Right lobe of liver (tissue), 6 donors: Measurements from ENCODE around the gene SPRYD3. TPM values are rescaled to one million over a fixed set of nuclear protein-coding genes. Genes with fewer than 3 reads are reported as not detected.
"Not testable (repeated sequence)": the region's sequence is repeated elsewhere in the genome, so short reads cannot be mapped to it uniquely, and the experiment has no call there.

Source experiments
- ATAC-seq, 4 donors: fragments of 200-7000 bp; cut with Tn5 transposase; one replicate each; pipeline ENCODE4 v1.9.1; 2020; ENCODE audit warnings: mild to moderate bottlenecking in 4 of 4, moderate library complexity in 4 of 4
- DNase-seq, 3 donors: peaks; one replicate each; pipeline ENCODE4 v3.0.0-alpha.2; 2020
- H3K27ac ChIP-seq, 3 donors: fragments of 200-600 bp; one replicate each; pipeline ENCODE4 v1.8.0; 2022
- H3K27me3 ChIP-seq, 2 donors: fragments of 200-600 bp; one replicate each; pipeline ENCODE4 v1.8.0; 2022
- H3K36me3 ChIP-seq, 4 donors: fragments of 200-600 bp; sonication (generic) in 1 of 4; one replicate each; pipeline versions ENCODE4 v1.5.1 to v1.8.0; 2017 to 2022; ENCODE audit warnings: control low read depth in 1 of 4
- H3K4me1 ChIP-seq, 4 donors: fragments of 200-600 bp; sonication (generic) in 1 of 4; one replicate each; pipeline versions ENCODE4 v1.5.1 to v1.8.0; 2017 to 2022; ENCODE audit warnings: control low read depth in 1 of 4
- H3K4me3 ChIP-seq, 3 donors: fragments of 200-600 bp; one replicate each; pipeline ENCODE4 v1.8.0; 2022
- H3K9me3 ChIP-seq, 4 donors: fragments of 200-600 bp; sonication (generic) in 1 of 4; one replicate each; pipeline versions ENCODE4 v1.5.1 to v1.8.0; 2017 to 2022; ENCODE audit warnings: control low read depth in 1 of 4
- CTCF ChIP-seq, 4 donors: fragments of 200-600 bp in 3 of 4; fragments of 450-650 bp in 1 of 4; IDR thresholded peaks; one replicate each; pipeline versions ENCODE4 v1.5.1 to v1.8.0; 2016 to 2022; ENCODE audit warnings: antibody characterized with exemption in 4 of 4, mild to moderate bottlenecking in 2 of 4
- POLR2A ChIP-seq: fragments of 450-650 bp; IDR thresholded peaks from one replicate; pipeline ENCODE4 v1.6.1; 2017; ENCODE audit warnings: antibody characterized with exemption, mild to moderate bottlenecking
- WGBS: methylation state at CpG from one replicate; pipeline ENCODE4 v1.1.6; 2018; ENCODE audit warnings: low coverage, low lambda C conversion rate; ENCODE audit not compliant: insufficient coverage; ENCODE audit errors: missing lambda C conversion rate; 5-methylcytosine and 5-hydroxymethylcytosine counted together
- intact Hi-C, 2 donors: fragments of 100-400 bp; cut with DNase I; formaldehyde crosslinking; loops; one replicate each; pipeline versions ENCODE4 v1.11.2 to v1.14.1; 2022
- total RNA-seq, 6 experiments: library from RNA; depleted of rRNA in 2 of 6; stranded (reverse); fragments of >200 nt in 2 of 6; fragmentation: NEBNext Ultra II Directional in 3 of 6; extraction: Animal tissue kit (Norgen Biotek cat#: 25700) in 3 of 6; gene quantifications; one replicate each; pipeline versions ENCODE4 v1.1.0 to v1.2.4, GENCODE V29; 2016 to 2023
- donor health status: DM: no; HTN: yes; CAD: no.
- donor health status: DM: no; HTN: no; CAD: no.
- donor health status: DM: no; HTN: no; CAD: no.
- donor health status: DM: no; HTN: yes; CAD: no.
- donor health status: DM: no; HTN: yes; CAD: no.

Gene SPRYD3
- total RNA-seq, 6 experiments from 2014 or later = 12.3 to 18.2 (median 14.4) TPM

DNA sequence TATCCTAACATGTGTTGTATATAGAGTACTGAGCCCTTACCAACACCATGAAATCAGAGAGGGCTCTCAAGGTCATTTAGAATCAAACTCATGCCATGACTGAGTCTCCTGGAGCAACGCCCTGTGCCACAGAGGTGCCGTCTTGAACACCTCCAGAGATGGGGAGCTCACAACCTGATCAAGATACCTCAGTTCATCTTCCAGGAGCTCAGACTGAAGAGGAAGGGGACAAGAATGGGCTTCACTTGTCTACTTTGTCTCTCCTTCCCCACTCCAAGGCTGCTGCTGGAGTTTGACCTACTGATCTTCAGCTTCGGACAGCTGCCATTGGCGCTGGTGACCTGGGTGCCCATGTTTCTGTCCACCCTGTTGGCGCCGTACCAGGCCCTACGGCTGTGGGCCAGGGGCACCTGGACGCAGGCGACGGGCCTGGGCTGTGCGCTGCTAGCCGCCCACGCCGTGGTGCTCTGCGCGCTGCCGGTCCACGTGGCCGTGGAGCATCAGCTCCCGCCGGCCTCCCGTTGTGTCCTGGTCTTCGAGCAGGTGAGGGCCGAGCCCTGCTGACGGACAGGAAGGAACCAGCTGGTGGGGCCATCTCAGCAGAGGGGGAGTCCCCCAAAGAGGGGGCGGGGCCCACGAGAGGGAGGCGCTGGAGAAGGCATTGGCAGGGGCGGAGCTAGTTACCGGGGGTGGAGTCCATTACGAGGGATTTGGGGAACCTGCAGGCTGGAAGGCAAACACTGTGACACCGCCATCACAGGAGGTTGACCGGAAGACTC, 36.1 kb upstream of the SPRYD3 start:
- no CpG with 5 or more reads among the region's 33 CpGs for WGBS

GRCh38 chr12:53113951-53114350, 34.8 kb upstream of the SPRYD3 start:
- Histone ChIP-seq H3K27ac (no peak overlapping the region), H3K27me3 (no peaks in the 10 kb centered on the region), H3K36me3 (no peaks in the 10 kb centered on the region), H3K4me3 (no peak overlapping the region), H3K4me1 (no peaks in the 10 kb centered on the region), H3K9me3 (no peaks in the 10 kb centered on the region)
- ATAC-seq (no peak), DNase-seq (no peak)
- TF ChIP-seq CTCF (IDR thresholded peaks at IDR 0.05) = no peak
- no peak for TF ChIP-seq POLR2A
- intact Hi-C loops = no loop called here

More for the DNA sequence above, 36.1 kb upstream of the SPRYD3 start:
- TF ChIP-seq CTCF (IDR thresholded peaks at IDR 0.05) = no peak
- TF ChIP-seq POLR2A = no peak
- Histone ChIP-seq H3K36me3 (no peaks in the 10 kb centered on the region), H3K9me3 (no peaks in the 10 kb centered on the region), H3K4me3 (no peak overlapping the region), H3K27me3 (no peaks in the 10 kb centered on the region), H3K4me1 (no peaks in the 10 kb centered on the region), H3K27ac (no peak overlapping the region)
- DNase-seq (no peak), ATAC-seq (peak in 1 of 4 donors; percentile 30)
- intact Hi-C loops = no loop called here

GRCh38 chr12:53113136-53113705, 34.0 kb upstream of the SPRYD3 start:
- H3K27me3 ChIP-seq = no peaks in the 10 kb centered on the region
- H3K36me3 ChIP-seq = no peaks in the 10 kb centered on the region
- H3K4me3 ChIP-seq = no peak overlapping the region
- H3K9me3 ChIP-seq = no peaks in the 10 kb centered on the region
- WGBS = 89% methylated on average over 7 of the region's 12 CpGs
- intact Hi-C loops = no loop called here
- no peak for ATAC-seq
- H3K4me1 ChIP-seq = no peaks in the 10 kb centered on the region
- H3K27ac ChIP-seq = no peak overlapping the region
- TF ChIP-seq CTCF (IDR thresholded peaks at IDR 0.05) (no peak), POLR2A (no peak)
- no peak for DNase-seq

GRCh38 chr12:53112431-53112830, 33.2 kb upstream of the SPRYD3 start:
- DNase-seq, H3K27ac ChIP-seq, H3K36me3 ChIP-seq, ATAC-seq, intact Hi-C loops, H3K4me1 ChIP-seq, H3K4me3 ChIP-seq, H3K27me3 ChIP-seq, H3K9me3 ChIP-seq: not testable (repeated sequence)
- WGBS = 87% methylated on average over 4 of the region's 7 CpGs

- Histone ChIP-seq H3K4me3 (no peak overlapping the region), H3K9me3 (no peaks in the 10 kb centered on the region), H3K27me3 (no peaks in the 10 kb centered on the region), H3K27ac (no peak overlapping the region), H3K4me1 (peaks cover 0 to 39% (median 14%) of the 10 kb centered on the region in 4 donors), H3K36me3 (no peaks in the 10 kb centered on the region)
- TF ChIP-seq CTCF (IDR thresholded peaks at IDR 0.05) (no peak), POLR2A (no peak)
- intact Hi-C loops = no loop called here
- DNase-seq = no peak
- ATAC-seq = no peak
- WGBS = 72% methylated on average over 7 of the region's 7 CpGs
Observed at GRCh38 chr12:53107122-53107521, 27.9 kb upstream of the SPRYD3 start.
